Esophagus squamous epithelium (tissue), 5 donors: ENCODE results near the gene PVALEF. TPM values are rescaled to one million over a fixed set of nuclear protein-coding genes. Genes with fewer than 3 reads are reported as not detected.

Experiments
- DNase-seq: peaks from one replicate; lab custom pipeline; 2025; lab: John Stamatoyannopoulos, UW
- H3K27ac ChIP-seq, 4 donors: fragments of 200-600 bp; sonication (generic); one replicate each; pipeline ENCODE4 v1.5.1; 2016 to 2019; ENCODE audit warnings: mild to moderate bottlenecking in 1 of 4
- H3K27me3 ChIP-seq, 4 donors: fragments of 200-600 bp; sonication (generic); 1 replicate in 3 of 4; 2 replicates in 1 of 4; pipeline versions ENCODE4 v1.5.1 to v1.6.0; 2017 to 2021; ENCODE audit warnings: antibody characterized with exemption in 1 of 4
- H3K36me3 ChIP-seq, 3 donors: fragments of 200-600 bp; sonication (generic); one replicate each; pipeline ENCODE4 v1.5.1; 2016 to 2019
- H3K4me1 ChIP-seq, 3 donors: fragments of 200-600 bp; sonication (generic); one replicate each; pipeline ENCODE4 v1.5.1; 2017 to 2019
- H3K4me3 ChIP-seq, 4 donors: fragments of 200-600 bp; sonication (generic); 1 replicate in 3 of 4; 2 replicates in 1 of 4; pipeline ENCODE4 v1.5.1; 2016 to 2019; ENCODE audit warnings: mild to moderate bottlenecking in 2 of 4, moderate library complexity in 1 of 4
- H3K9me3 ChIP-seq, 3 donors: fragments of 200-600 bp; sonication (generic); one replicate each; pipeline ENCODE4 v1.5.1; 2016 to 2019
- POLR2A ChIP-seq, 4 donors: fragments of 450-650 bp; IDR thresholded peaks; one replicate each; pipeline ENCODE4 v1.6.1; 2017; ENCODE audit warnings: antibody characterized with exemption in 4 of 4, mild to moderate bottlenecking in 4 of 4, moderate library complexity in 3 of 4
- WGBS, 2 donors: methylation state at CpG; one replicate each; pipeline ENCODE4 v1.1.5; 2018; 5-methylcytosine and 5-hydroxymethylcytosine counted together
- intact Hi-C: fragments of 100-400 bp; cut with DNase I; formaldehyde crosslinking; loops from one replicate; pipeline ENCODE4 v1.15.0; 2022
- total RNA-seq, 4 donors: library from RNA; depleted of rRNA; stranded (reverse); fragments of >200 nt; gene quantifications; one replicate each; pipeline ENCODE4 v1.1.0, GENCODE V29; 2016
- TF ChIP-seq, protein P1 (sequence below), 6 experiments: fragments of 450-650 bp in 4 of 6; fragments of 200-600 bp in 2 of 6; sonication (generic) in 2 of 6; IDR thresholded peaks; one replicate each; pipeline ENCODE4 v1.5.1; 2016 to 2019; ENCODE audit warnings: antibody characterized with exemption in 6 of 6, mild to moderate bottlenecking in 4 of 6, moderate library complexity in 4 of 6
- donor health status: DM: yes; HTN: yes; CAD: no.

Gene PVALEF
- total RNA-seq, 4 donors from 2014 or later, result not detected

DNA sequence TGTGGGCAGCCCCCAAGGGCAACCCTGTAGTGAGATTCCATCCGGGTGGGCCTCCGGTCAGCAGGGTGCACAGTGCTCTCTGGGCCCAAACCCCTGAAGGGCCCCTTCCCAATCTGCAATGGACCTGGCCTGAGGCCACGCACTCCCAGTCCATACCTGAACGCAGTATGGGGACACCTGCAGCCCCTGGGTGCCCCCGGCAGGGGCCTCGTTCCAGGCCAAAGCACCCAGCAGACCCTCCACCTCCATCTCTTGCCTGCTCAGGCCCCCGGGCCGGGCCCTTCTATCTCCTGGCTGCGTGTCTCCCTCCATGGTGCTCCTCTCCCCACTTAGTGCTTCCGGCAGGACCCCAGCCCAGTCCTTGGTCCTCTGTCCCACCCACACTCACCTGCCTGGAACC lies 18.0 kb downstream of the PVALEF start:
- H3K36me3 ChIP-seq, result no peaks in the 10 kb centered on the region
- WGBS, 2 donors, result 90 to 92% methylated on average over 8 of the region's 10 CpGs
- no peaks in the 10 kb centered on the region for H3K9me3 ChIP-seq
- H3K27me3 ChIP-seq, result peaks cover 0 to 65% (median 0%) of the 10 kb centered on the region in 4 donors
- H3K4me3 ChIP-seq, result no peak overlapping the region
- no peak for TF ChIP-seq POLR2A (IDR thresholded peaks at IDR 0.05)
- TF ChIP-seq, protein P1, sequence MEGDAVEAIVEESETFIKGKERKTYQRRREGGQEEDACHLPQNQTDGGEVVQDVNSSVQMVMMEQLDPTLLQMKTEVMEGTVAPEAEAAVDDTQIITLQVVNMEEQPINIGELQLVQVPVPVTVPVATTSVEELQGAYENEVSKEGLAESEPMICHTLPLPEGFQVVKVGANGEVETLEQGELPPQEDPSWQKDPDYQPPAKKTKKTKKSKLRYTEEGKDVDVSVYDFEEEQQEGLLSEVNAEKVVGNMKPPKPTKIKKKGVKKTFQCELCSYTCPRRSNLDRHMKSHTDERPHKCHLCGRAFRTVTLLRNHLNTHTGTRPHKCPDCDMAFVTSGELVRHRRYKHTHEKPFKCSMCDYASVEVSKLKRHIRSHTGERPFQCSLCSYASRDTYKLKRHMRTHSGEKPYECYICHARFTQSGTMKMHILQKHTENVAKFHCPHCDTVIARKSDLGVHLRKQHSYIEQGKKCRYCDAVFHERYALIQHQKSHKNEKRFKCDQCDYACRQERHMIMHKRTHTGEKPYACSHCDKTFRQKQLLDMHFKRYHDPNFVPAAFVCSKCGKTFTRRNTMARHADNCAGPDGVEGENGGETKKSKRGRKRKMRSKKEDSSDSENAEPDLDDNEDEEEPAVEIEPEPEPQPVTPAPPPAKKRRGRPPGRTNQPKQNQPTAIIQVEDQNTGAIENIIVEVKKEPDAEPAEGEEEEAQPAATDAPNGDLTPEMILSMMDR (IDR thresholded peaks at IDR 0.05), result no peak
- DNase-seq, result no peak
- intact Hi-C loops, result no loop called here
- H3K27ac ChIP-seq, result no peak overlapping the region
- no peaks in the 10 kb centered on the region for H3K4me1 ChIP-seq

DNA sequence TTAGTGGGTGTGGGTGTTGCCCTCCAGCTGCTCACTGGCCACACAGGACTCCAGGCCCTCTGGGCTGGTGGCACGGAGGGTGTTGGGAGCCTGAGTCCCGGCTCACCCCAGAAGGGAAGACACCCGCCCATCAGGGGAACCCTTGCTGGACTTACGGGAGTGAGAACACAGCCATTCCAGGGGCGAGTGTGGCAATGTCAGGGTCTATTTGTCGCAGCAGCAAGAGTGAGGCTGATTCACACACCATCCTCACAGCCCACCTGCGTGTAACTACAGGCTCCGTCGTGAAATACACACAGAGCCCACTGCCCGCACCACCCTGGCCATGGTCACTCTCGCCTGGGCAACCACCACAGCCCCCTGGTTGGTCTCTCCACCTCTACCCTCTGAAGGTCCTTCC lies 18.5 kb downstream of the PVALEF start:
- TF ChIP-seq, protein P1 (IDR thresholded peaks at IDR 0.05), result no peak
- TF ChIP-seq POLR2A (IDR thresholded peaks at IDR 0.05), result no peak
- DNase-seq, result no peak
- no peaks in the 10 kb centered on the region for H3K9me3 ChIP-seq
- H3K36me3 ChIP-seq, result no peaks in the 10 kb centered on the region
- peaks cover 0 to 65% (median 0%) of the 10 kb centered on the region in 4 donors for H3K27me3 ChIP-seq
- H3K4me1 ChIP-seq, result no peaks in the 10 kb centered on the region
- no peak overlapping the region for H3K27ac ChIP-seq
- 76 to 82% methylated on average over 4 to 5 of the region's 11 CpGs for WGBS, 2 donors
- intact Hi-C loops, result no loop called here
- H3K4me3 ChIP-seq, result no peak overlapping the region

DNA sequence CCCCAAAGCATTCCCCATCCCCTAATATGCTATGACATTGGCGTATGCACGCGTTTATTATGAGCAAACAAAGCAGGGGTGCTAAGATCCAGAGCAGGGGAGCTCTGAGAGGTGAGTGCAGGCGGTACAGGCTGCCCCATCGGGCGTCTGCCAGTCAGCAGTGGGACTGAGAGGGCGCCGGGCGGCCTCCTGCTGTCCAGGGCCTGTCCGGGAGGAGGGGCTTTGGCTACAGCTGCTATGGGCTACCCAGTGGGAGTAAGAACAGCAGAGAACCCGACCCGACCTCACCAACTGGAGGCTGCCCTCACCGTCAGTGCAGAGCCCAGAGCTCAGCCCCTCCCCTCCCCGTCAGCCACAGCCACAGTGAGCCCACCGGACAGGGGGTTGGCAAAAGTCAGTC lies 19.2 kb downstream of the PVALEF start:
- DNase-seq, result no peak
- no peaks in the 10 kb centered on the region for H3K4me1 ChIP-seq
- H3K4me3 ChIP-seq, result no peak overlapping the region

DNA sequence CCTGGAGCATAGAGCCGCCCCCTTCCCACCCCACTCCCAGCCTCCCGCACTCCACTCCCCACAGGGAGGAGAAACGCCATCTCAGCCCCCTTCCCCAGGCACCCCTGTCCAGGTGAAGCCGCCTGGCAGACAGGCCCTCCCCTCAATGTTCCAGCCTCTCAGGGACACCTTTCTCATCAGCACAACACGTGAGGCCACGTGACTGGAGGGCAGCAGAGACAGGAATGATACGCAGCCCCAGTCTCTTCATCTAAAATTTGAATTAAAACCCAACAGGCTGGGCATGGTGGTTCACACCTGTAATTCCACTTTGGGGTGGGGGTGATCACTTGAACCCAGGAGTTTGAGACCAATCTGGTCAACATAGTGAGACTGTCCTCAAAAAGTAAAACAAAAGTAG lies 20.9 kb downstream of the PVALEF start:
- no peak for DNase-seq
- 66% methylated on average over 5 of the region's 7 CpGs; no CpG with 5 or more reads in 1 of the 2 donors for WGBS, 2 donors
- Histone ChIP-seq H3K4me1 (no peaks in the 10 kb centered on the region), H3K36me3 (peaks cover 0 to 21% (median 0%) of the 10 kb centered on the region in 3 donors), H3K27ac (no peak overlapping the region), H3K27me3 (peaks cover 0 to 45% (median 0%) of the 10 kb centered on the region in 4 donors), H3K9me3 (no peaks in the 10 kb centered on the region), H3K4me3 (no peak overlapping the region)
- intact Hi-C loops, result no loop called here
- TF ChIP-seq, protein P1 (IDR thresholded peaks at IDR 0.05), result no peak
- no peak for TF ChIP-seq POLR2A (IDR thresholded peaks at IDR 0.05)

More for the DNA sequence above, 19.2 kb downstream of the PVALEF start:
- Histone ChIP-seq H3K27me3 (peaks cover 0 to 60% (median 0%) of the 10 kb centered on the region in 4 donors), H3K9me3 (no peaks in the 10 kb centered on the region), H3K36me3 (peaks cover 0 to 4% (median 0%) of the 10 kb centered on the region in 3 donors), H3K27ac (no peak overlapping the region)
- WGBS, 2 donors, result 20 to 30% methylated on average over 1 to 2 of the region's 15 CpGs
- TF ChIP-seq, protein P1 (IDR thresholded peaks at IDR 0.05), result no peak
- intact Hi-C loops, result no loop called here

DNA sequence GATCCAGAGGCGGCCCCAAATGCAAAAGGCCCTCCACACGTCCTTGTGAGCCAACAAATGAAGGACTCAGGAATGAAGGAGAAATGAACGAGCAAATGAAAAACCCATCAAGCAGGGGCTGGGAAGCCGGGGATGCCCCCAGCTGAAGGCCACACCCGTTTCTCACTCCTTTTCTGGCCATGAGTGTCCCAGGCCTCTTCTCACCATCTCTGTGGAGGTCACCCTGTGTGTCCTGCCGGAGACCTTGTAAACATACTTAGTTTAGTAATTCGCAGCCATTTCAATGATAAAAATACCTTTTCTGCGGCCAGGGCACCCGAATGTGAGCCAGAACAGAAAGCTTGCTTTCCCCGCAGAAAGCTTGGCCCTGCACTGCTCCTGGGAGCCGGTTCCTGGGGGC lies 21.8 kb downstream of the PVALEF start:
- 79 to 87% methylated on average over 7 to 9 of the region's 11 CpGs for WGBS, 2 donors
- intact Hi-C loops, result no loop called here
- Histone ChIP-seq H3K9me3 (no peaks in the 10 kb centered on the region), H3K4me3 (no peak overlapping the region), H3K4me1 (no peaks in the 10 kb centered on the region), H3K36me3 (peaks cover 0 to 25% (median 0%) of the 10 kb centered on the region in 3 donors), H3K27ac (no peak overlapping the region), H3K27me3 (peaks cover 0 to 36% (median 0%) of the 10 kb centered on the region in 4 donors)
- no peak for DNase-seq
- no peak for TF ChIP-seq POLR2A (IDR thresholded peaks at IDR 0.05)
- TF ChIP-seq, protein P1 (IDR thresholded peaks at IDR 0.05), result no peak
